ENCODE measurements around the gene MLLT3.

The MLLT3 gene

GRCh38 chr9:20404192-20404813 is 218.0 kb downstream of the MLLT3 start:
- Histone ChIP-seq H3K36me3 (ENCODE audit: control insufficient read depth, insufficient read depth, low read length) (no peaks in the 10 kb centered on the region), H3K4me1 (ENCODE audit: control insufficient read depth, insufficient read depth, low read length, poor library complexity, severe bottlenecking) (peaks cover 14% of the 10 kb centered on the region), H3K4me3 (ENCODE audit: extremely low read depth, insufficient read depth, low read length, poor library complexity, severe bottlenecking) (no peak overlapping the region), H3K27ac (ENCODE audit: low read depth, low read length, severe bottlenecking) (no peak overlapping the region), H3K9me3 (ENCODE audit: control insufficient read depth, low read length) (no peaks in the 10 kb centered on the region)
- 96 to 100% methylated on average over 3 to 6 of the region's 7 CpGs for WGBS, 2 experiments (ENCODE audit: insufficient coverage in 2 of 2)

- H3K9me3 ChIP-seq (ENCODE audit: control insufficient read depth, low read length) = no peaks in the 10 kb centered on the region
- H3K27ac ChIP-seq (ENCODE audit: low read depth, low read length, severe bottlenecking) = no peak overlapping the region
- WGBS, 2 experiments (ENCODE audit: insufficient coverage in 2 of 2) = no CpG with 5 or more reads among the region's 2 CpGs
- H3K4me1 ChIP-seq (ENCODE audit: control insufficient read depth, insufficient read depth, low read length, poor library complexity, severe bottlenecking) = peaks cover 14% of the 10 kb centered on the region
- H3K36me3 ChIP-seq (ENCODE audit: control insufficient read depth, insufficient read depth, low read length) = no peaks in the 10 kb centered on the region
- no peak overlapping the region for H3K4me3 ChIP-seq (ENCODE audit: extremely low read depth, insufficient read depth, low read length, poor library complexity, severe bottlenecking)
These were observed 219.0 kb downstream of the MLLT3 start for GRCh38 chr9:20403346-20403745.

- no peak overlapping the region for H3K27ac ChIP-seq (ENCODE audit: low read depth, low read length, severe bottlenecking)
- H3K4me1 ChIP-seq (ENCODE audit: control insufficient read depth, insufficient read depth, low read length, poor library complexity, severe bottlenecking) = peaks cover 14% of the 10 kb centered on the region
- no peak overlapping the region for H3K4me3 ChIP-seq (ENCODE audit: extremely low read depth, insufficient read depth, low read length, poor library complexity, severe bottlenecking)
- 86 to 100% methylated on average over 1 to 2 of the region's 4 CpGs for WGBS, 2 experiments (ENCODE audit: insufficient coverage in 2 of 2)
- no peaks in the 10 kb centered on the region for H3K36me3 ChIP-seq (ENCODE audit: control insufficient read depth, insufficient read depth, low read length)
- H3K9me3 ChIP-seq (ENCODE audit: control insufficient read depth, low read length) = no peaks in the 10 kb centered on the region
These were observed 219.9 kb downstream of the MLLT3 start for GRCh38 chr9:20402273-20402875.

GRCh38 chr9:20398536-20399338 is 223.6 kb downstream of the MLLT3 start:
- Histone ChIP-seq H3K4me3 (ENCODE audit: extremely low read depth, insufficient read depth, low read length, poor library complexity, severe bottlenecking) (no peak overlapping the region), H3K9me3 (ENCODE audit: control insufficient read depth, low read length) (no peaks in the 10 kb centered on the region), H3K4me1 (ENCODE audit: control insufficient read depth, insufficient read depth, low read length, poor library complexity, severe bottlenecking) (peaks cover 14% of the 10 kb centered on the region), H3K36me3 (ENCODE audit: control insufficient read depth, insufficient read depth, low read length) (no peaks in the 10 kb centered on the region), H3K27ac (ENCODE audit: low read depth, low read length, severe bottlenecking) (peak overlapping the region; percentile 7)
- WGBS, 2 experiments (ENCODE audit: insufficient coverage in 2 of 2) = 100% methylated on average over 1 of the region's 8 CpGs; no CpG with 5 or more reads in 1 of the 2 experiments

GRCh38 chr9:20397348-20397747 is 225.0 kb downstream of the MLLT3 start:
- Histone ChIP-seq H3K4me1 (ENCODE audit: control insufficient read depth, insufficient read depth, low read length, poor library complexity, severe bottlenecking) (peaks cover 2% of the 10 kb centered on the region), H3K4me3 (ENCODE audit: extremely low read depth, insufficient read depth, low read length, poor library complexity, severe bottlenecking) (no peak overlapping the region), H3K9me3 (ENCODE audit: control insufficient read depth, low read length) (no peaks in the 10 kb centered on the region), H3K36me3 (ENCODE audit: control insufficient read depth, insufficient read depth, low read length) (no peaks in the 10 kb centered on the region), H3K27ac (ENCODE audit: low read depth, low read length, severe bottlenecking) (no peak overlapping the region)
- 47 to 63% methylated on average over 2 to 3 of the region's 4 CpGs for WGBS, 2 experiments (ENCODE audit: insufficient coverage in 2 of 2)

- WGBS, 2 experiments (ENCODE audit: insufficient coverage in 2 of 2) = no CpG with 5 or more reads among the region's 2 CpGs
- Histone ChIP-seq H3K36me3 (ENCODE audit: control insufficient read depth, insufficient read depth, low read length) (no peaks in the 10 kb centered on the region), H3K9me3 (ENCODE audit: control insufficient read depth, low read length) (no peaks in the 10 kb centered on the region), H3K4me3 (ENCODE audit: extremely low read depth, insufficient read depth, low read length, poor library complexity, severe bottlenecking) (no peak overlapping the region), H3K4me1 (ENCODE audit: control insufficient read depth, insufficient read depth, low read length, poor library complexity, severe bottlenecking) (no peaks in the 10 kb centered on the region), H3K27ac (ENCODE audit: low read depth, low read length, severe bottlenecking) (no peak overlapping the region)
These were observed 225.8 kb downstream of the MLLT3 start for GRCh38 chr9:20396509-20396908.

- no peaks in the 10 kb centered on the region for H3K4me1 ChIP-seq (ENCODE audit: control insufficient read depth, insufficient read depth, low read length, poor library complexity, severe bottlenecking)
- H3K36me3 ChIP-seq (ENCODE audit: control insufficient read depth, insufficient read depth, low read length) = no peaks in the 10 kb centered on the region
- WGBS, 2 experiments (ENCODE audit: insufficient coverage in 2 of 2) = 80 to 100% methylated on average over 1 to 2 of the region's 2 CpGs
- H3K4me3 ChIP-seq (ENCODE audit: extremely low read depth, insufficient read depth, low read length, poor library complexity, severe bottlenecking) = no peak overlapping the region
- H3K9me3 ChIP-seq (ENCODE audit: control insufficient read depth, low read length) = no peaks in the 10 kb centered on the region
- H3K27ac ChIP-seq (ENCODE audit: low read depth, low read length, severe bottlenecking) = no peak overlapping the region
These were observed 226.6 kb downstream of the MLLT3 start for GRCh38 chr9:20395651-20396050.

GRCh38 chr9:20394969-20395368 is 227.3 kb downstream of the MLLT3 start:
- Histone ChIP-seq H3K4me1 (ENCODE audit: control insufficient read depth, insufficient read depth, low read length, poor library complexity, severe bottlenecking) (no peaks in the 10 kb centered on the region), H3K36me3 (ENCODE audit: control insufficient read depth, insufficient read depth, low read length) (no peaks in the 10 kb centered on the region), H3K27ac (ENCODE audit: low read depth, low read length, severe bottlenecking) (no peak overlapping the region), H3K4me3 (ENCODE audit: extremely low read depth, insufficient read depth, low read length, poor library complexity, severe bottlenecking) (no peak overlapping the region), H3K9me3 (ENCODE audit: control insufficient read depth, low read length) (no peaks in the 10 kb centered on the region)
- 77 to 83% methylated on average over 2 to 4 of the region's 5 CpGs for WGBS, 2 experiments (ENCODE audit: insufficient coverage in 2 of 2)

GRCh38 chr9:20391208-20391607 is 231.1 kb downstream of the MLLT3 start:
- Histone ChIP-seq H3K4me1 (ENCODE audit: control insufficient read depth, insufficient read depth, low read length, poor library complexity, severe bottlenecking) (no peaks in the 10 kb centered on the region), H3K27ac (ENCODE audit: low read depth, low read length, severe bottlenecking) (no peak overlapping the region), H3K36me3 (ENCODE audit: control insufficient read depth, insufficient read depth, low read length) (no peaks in the 10 kb centered on the region), H3K9me3 (ENCODE audit: control insufficient read depth, low read length) (no peaks in the 10 kb centered on the region), H3K4me3 (ENCODE audit: extremely low read depth, insufficient read depth, low read length, poor library complexity, severe bottlenecking) (no peak overlapping the region)
- WGBS, 2 experiments (ENCODE audit: insufficient coverage in 2 of 2) = 100% methylated on average over 1 of the region's 1 CpG; no CpG with 5 or more reads in 1 of the 2 experiments

GRCh38 chr9:20390400-20390799 is 231.9 kb downstream of the MLLT3 start:
- Histone ChIP-seq H3K4me1 (ENCODE audit: control insufficient read depth, insufficient read depth, low read length, poor library complexity, severe bottlenecking) (no peaks in the 10 kb centered on the region), H3K27ac (ENCODE audit: low read depth, low read length, severe bottlenecking) (no peak overlapping the region), H3K9me3 (ENCODE audit: control insufficient read depth, low read length) (no peaks in the 10 kb centered on the region), H3K36me3 (ENCODE audit: control insufficient read depth, insufficient read depth, low read length) (no peaks in the 10 kb centered on the region), H3K4me3 (ENCODE audit: extremely low read depth, insufficient read depth, low read length, poor library complexity, severe bottlenecking) (no peak overlapping the region)

GRCh38 chr9:20387062-20387461 is 235.2 kb downstream of the MLLT3 start:
- peak overlapping the region; percentile 16 for H3K27ac ChIP-seq (ENCODE audit: low read depth, low read length, severe bottlenecking)
- H3K4me1 ChIP-seq (ENCODE audit: control insufficient read depth, insufficient read depth, low read length, poor library complexity, severe bottlenecking) = peaks cover 4% of the 10 kb centered on the region
- no peak overlapping the region for H3K4me3 ChIP-seq (ENCODE audit: extremely low read depth, insufficient read depth, low read length, poor library complexity, severe bottlenecking)
- WGBS, 2 experiments (ENCODE audit: insufficient coverage in 2 of 2) = 100% methylated on average over 1 of the region's 3 CpGs; no CpG with 5 or more reads in 1 of the 2 experiments
- H3K9me3 ChIP-seq (ENCODE audit: control insufficient read depth, low read length) = no peaks in the 10 kb centered on the region
- H3K36me3 ChIP-seq (ENCODE audit: control insufficient read depth, insufficient read depth, low read length) = no peaks in the 10 kb centered on the region

Measured in mesodermal cell (in vitro differentiated cells).